Measurements from ENCODE around the gene SLC24A4.
A peak's percentile ranks its signal among the peaks of the same experiment; 100 is the strongest.

SLC24A4 gene

GRCh38 chr14:92452471-92452870 is 129.5 kb downstream of the SLC24A4 start:
- TF ChIP-seq CTCF (conservative IDR thresholded peaks at IDR 0.05; ENCODE audit: low read length), result no peak

GRCh38 chr14:92453691-92454090 is 130.7 kb downstream of the SLC24A4 start:
- no peak overlapping the region for H3K4me3 ChIP-seq (ENCODE audit: low read length)
- DNase-seq (ENCODE audit: low read depth), result no peak
- no peak for TF ChIP-seq CTCF (conservative IDR thresholded peaks at IDR 0.05; ENCODE audit: low read length)

More at GRCh38 chr14:92452471-92452870, 129.5 kb downstream of the SLC24A4 start:
- DNase-seq (ENCODE audit: low read depth), result no peak
- H3K4me3 ChIP-seq (ENCODE audit: low read length), result no peak overlapping the region

- H3K4me3 ChIP-seq (ENCODE audit: low read length), result no peak overlapping the region
- TF ChIP-seq CTCF (conservative IDR thresholded peaks at IDR 0.05; ENCODE audit: low read length), result no peak
- no peak for DNase-seq (ENCODE audit: low read depth)
Observed at GRCh38 chr14:92455231-92455630, 132.3 kb downstream of the SLC24A4 start.

- peak; percentile 88 for TF ChIP-seq CTCF (conservative IDR thresholded peaks at IDR 0.05; ENCODE audit: low read length)
Observed at GRCh38 chr14:92456215-92457015, 133.4 kb downstream of the SLC24A4 start.

GRCh38 chr14:92457016-92457565 is 134.1 kb downstream of the SLC24A4 start:
- no peak overlapping the region for H3K4me3 ChIP-seq (ENCODE audit: low read length)
- no peak for DNase-seq (ENCODE audit: low read depth)
- no peak for TF ChIP-seq CTCF (conservative IDR thresholded peaks at IDR 0.05; ENCODE audit: low read length)

More at GRCh38 chr14:92456215-92457015, 133.4 kb downstream of the SLC24A4 start:
- no peak overlapping the region for H3K4me3 ChIP-seq (ENCODE audit: low read length)
- DNase-seq (ENCODE audit: low read depth), result peak; percentile 76

- no peak for DNase-seq (ENCODE audit: low read depth)
- no peak for TF ChIP-seq CTCF (conservative IDR thresholded peaks at IDR 0.05; ENCODE audit: low read length)
- no peak overlapping the region for H3K4me3 ChIP-seq (ENCODE audit: low read length)
Observed at GRCh38 chr14:92458136-92459029, 135.4 kb downstream of the SLC24A4 start.
